ENCODE data around the gene KANSL3.

DNA sequence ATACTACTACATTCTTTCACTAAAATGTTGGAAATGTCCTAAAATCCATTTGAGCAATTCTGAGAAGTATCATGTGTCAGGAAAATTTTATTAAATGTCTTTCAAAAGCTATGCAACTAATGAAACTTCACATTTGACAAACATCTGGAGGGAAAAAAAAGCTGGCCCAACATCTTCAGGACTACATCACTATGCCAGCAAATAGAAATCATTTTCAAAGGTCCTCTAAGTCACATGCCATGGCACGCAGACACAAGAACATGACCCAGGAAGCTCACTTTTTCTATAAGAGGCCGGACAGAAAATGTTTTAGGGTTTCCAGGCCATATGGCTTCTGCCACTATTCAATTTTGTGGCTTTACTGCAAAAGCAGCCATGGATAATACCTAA lies 11.6 kb downstream of the KANSL3 start:
- TF ChIP-seq, protein P1, sequence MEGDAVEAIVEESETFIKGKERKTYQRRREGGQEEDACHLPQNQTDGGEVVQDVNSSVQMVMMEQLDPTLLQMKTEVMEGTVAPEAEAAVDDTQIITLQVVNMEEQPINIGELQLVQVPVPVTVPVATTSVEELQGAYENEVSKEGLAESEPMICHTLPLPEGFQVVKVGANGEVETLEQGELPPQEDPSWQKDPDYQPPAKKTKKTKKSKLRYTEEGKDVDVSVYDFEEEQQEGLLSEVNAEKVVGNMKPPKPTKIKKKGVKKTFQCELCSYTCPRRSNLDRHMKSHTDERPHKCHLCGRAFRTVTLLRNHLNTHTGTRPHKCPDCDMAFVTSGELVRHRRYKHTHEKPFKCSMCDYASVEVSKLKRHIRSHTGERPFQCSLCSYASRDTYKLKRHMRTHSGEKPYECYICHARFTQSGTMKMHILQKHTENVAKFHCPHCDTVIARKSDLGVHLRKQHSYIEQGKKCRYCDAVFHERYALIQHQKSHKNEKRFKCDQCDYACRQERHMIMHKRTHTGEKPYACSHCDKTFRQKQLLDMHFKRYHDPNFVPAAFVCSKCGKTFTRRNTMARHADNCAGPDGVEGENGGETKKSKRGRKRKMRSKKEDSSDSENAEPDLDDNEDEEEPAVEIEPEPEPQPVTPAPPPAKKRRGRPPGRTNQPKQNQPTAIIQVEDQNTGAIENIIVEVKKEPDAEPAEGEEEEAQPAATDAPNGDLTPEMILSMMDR (IDR thresholded peaks at IDR 0.05): no peak
- no peak for TF ChIP-seq POLR2A (IDR thresholded peaks at IDR 0.05)

Data from adrenal gland (tissue), 5 donors.